Measurements from ENCODE around the gene LNX1.
A peak's percentile ranks its signal among the peaks of the same experiment; 100 is the strongest.

Gene LNX1

GRCh38 chr4:53591372-53591892 is at the start of gene LNX1:
TSS of gene LNX1 (minus strand) at chr4:53591486. CDS start at chr4:53574002, 17,484 bp downstream.
- peak; percentile 99 for DNase-seq

GRCh38 chr4:53640576-53641453 is 49.5 kb upstream of the LNX1 start:
- peak; percentile 51 for DNase-seq

GRCh38 chr4:53638919-53639318 is 47.6 kb upstream of the LNX1 start:
- DNase-seq, result no peak

- DNase-seq, result no peak
Measured at GRCh38 chr4:53637348-53637747, 46.1 kb upstream of the LNX1 start.

- DNase-seq, result no peak
Measured at GRCh38 chr4:53635697-53636483, 44.6 kb upstream of the LNX1 start.

- DNase-seq, result no peak
Measured at GRCh38 chr4:53633608-53634007, 42.3 kb upstream of the LNX1 start.

- DNase-seq, result no peak
Measured at GRCh38 chr4:53629296-53629695, 38.0 kb upstream of the LNX1 start.

- no peak for DNase-seq
Measured at GRCh38 chr4:53626491-53626890, 35.2 kb upstream of the LNX1 start.

- no peak for DNase-seq
Measured at GRCh38 chr4:53625888-53626287, 34.6 kb upstream of the LNX1 start.

- DNase-seq, result no peak
Measured at GRCh38 chr4:53622739-53623151, 31.5 kb upstream of the LNX1 start.

GRCh38 chr4:53620956-53621355 is 29.7 kb upstream of the LNX1 start:
- no peak for DNase-seq

- DNase-seq, result no peak
Measured at GRCh38 chr4:53619431-53619830, 28.1 kb upstream of the LNX1 start.

- DNase-seq, result no peak
Measured at GRCh38 chr4:53618321-53618720, 27.0 kb upstream of the LNX1 start.

GRCh38 chr4:53617101-53617680 is 25.9 kb upstream of the LNX1 start:
- DNase-seq, result no peak

GRCh38 chr4:53616219-53616618 is 24.9 kb upstream of the LNX1 start:
- DNase-seq, result no peak

GRCh38 chr4:53614591-53614990 is 23.3 kb upstream of the LNX1 start:
- DNase-seq, result no peak

- no peak for DNase-seq
Measured at GRCh38 chr4:53613428-53613827, 22.1 kb upstream of the LNX1 start.

GRCh38 chr4:53608649-53609048 is 17.4 kb upstream of the LNX1 start:
- no peak for DNase-seq

- DNase-seq, result no peak
Measured at GRCh38 chr4:53608242-53608641, 17.0 kb upstream of the LNX1 start.

GRCh38 chr4:53605783-53606182 is 14.5 kb upstream of the LNX1 start:
- no peak for DNase-seq

- DNase-seq, result peak; percentile 54
Measured at GRCh38 chr4:53602390-53602789, 11.1 kb upstream of the LNX1 start.

- DNase-seq, result peak; percentile 96
Measured at GRCh38 chr4:53601251-53601764, 10.0 kb upstream of the LNX1 start.

- no peak for DNase-seq
Measured at GRCh38 chr4:53599632-53600031, 8.3 kb upstream of the LNX1 start.
